ENCODE data around the gene ADAMTS9. TPM values are rescaled to one million over a fixed set of nuclear protein-coding genes. Genes with fewer than 3 reads are reported as not detected.

The ADAMTS9 gene
- polyA plus RNA-seq, 1 donor from 2014 or later, result 0.32 TPM

DNA sequence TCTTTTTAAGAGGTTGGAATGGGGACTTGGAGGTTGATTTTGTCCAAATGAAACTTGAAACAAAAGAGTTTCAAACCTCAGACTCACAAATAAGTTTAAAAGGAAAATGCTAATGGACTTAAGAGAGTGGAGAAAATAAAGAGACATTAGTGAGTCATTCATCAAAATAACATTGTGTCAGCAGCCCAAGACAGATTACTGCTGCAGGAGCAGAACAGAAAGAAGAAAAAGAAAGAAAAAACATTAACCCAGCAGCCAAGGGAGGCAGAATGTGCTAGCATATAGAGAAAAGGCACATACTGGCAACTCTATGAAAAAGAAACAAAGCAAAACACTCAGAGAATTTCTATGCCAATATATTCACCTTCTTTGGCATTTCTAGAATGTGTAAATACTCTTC, 42.6 kb downstream of the ADAMTS9 start:
- H2AFZ ChIP-seq (ENCODE audit: low read depth, low read length), result no peak overlapping the region
- H3F3A ChIP-seq (ENCODE audit: insufficient read depth, low read length, poor library complexity, severe bottlenecking), result no peaks in the 10 kb centered on the region
- no peaks in the 10 kb centered on the region for H3K36me3 ChIP-seq (ENCODE audit: insufficient read depth, low read length)
- no peaks in the 10 kb centered on the region for H3K79me2 ChIP-seq (replicated peaks; ENCODE audit: insufficient read depth, low read length)
- no peaks in the 10 kb centered on the region for H4K20me1 ChIP-seq (ENCODE audit: insufficient read depth)
- TF ChIP-seq EP300 (conservative IDR thresholded peaks at IDR 0.05; ENCODE audit: poor library complexity, severe bottlenecking) (no peak), EZH2 (IDR thresholded peaks at IDR 0.05; ENCODE audit: borderline replicate concordance, insufficient read depth, low read length, poor library complexity, severe bottlenecking) (no peak), TAF1 (IDR thresholded peaks at IDR 0.05; ENCODE audit: low read depth) (no peak), CTCF (IDR thresholded peaks at IDR 0.05; ENCODE audit: poor library complexity, severe bottlenecking) (no peak), MXI1 (conservative IDR thresholded peaks at IDR 0.05; ENCODE audit: poor library complexity, severe bottlenecking) (no peak)
- H3K27me3 ChIP-seq (ENCODE audit: insufficient read depth, low read depth, low read length), result no peaks in the 10 kb centered on the region
- H3K27ac ChIP-seq (ENCODE audit: low read length), result no peak overlapping the region
- no peak overlapping the region for H3K4me3 ChIP-seq (ENCODE audit: low read length)
- H3K9ac ChIP-seq (ENCODE audit: low read length), result no peak overlapping the region
- H3K9me2 ChIP-seq (ENCODE audit: insufficient read depth, low read length), result no peaks in the 10 kb centered on the region
- no peak overlapping the region for H3K4me2 ChIP-seq (ENCODE audit: low read length)
- H3K9me3 ChIP-seq (ENCODE audit: low read length), result no peaks in the 10 kb centered on the region

DNA sequence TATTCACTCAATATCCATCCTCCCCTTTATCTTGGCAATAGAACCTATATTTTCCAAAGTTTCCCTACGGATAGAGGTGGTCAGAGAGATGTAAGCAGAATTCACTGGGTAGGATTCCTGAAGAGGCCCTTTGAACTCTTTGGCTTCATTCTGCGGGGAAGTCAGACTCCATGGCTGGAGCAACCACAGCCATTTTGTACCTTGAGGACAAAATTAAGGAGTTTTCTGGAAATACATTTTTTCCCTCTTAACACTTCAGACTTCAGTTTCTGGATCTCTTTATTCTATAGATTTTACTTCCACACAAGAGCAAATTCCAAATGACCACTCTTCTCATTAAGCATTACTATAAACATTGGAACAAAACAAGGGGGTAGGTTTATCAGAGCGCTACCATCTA, 43.3 kb downstream of the ADAMTS9 start:
- H3K9me2 ChIP-seq (ENCODE audit: insufficient read depth, low read length), result no peaks in the 10 kb centered on the region
- H3K4me2 ChIP-seq (ENCODE audit: low read length), result no peak overlapping the region
- no peak overlapping the region for H3K4me3 ChIP-seq (ENCODE audit: low read length)
- no peak overlapping the region for H3K9ac ChIP-seq (ENCODE audit: low read length)
- H3K27ac ChIP-seq (ENCODE audit: low read length), result no peak overlapping the region
- no peaks in the 10 kb centered on the region for H4K20me1 ChIP-seq (ENCODE audit: insufficient read depth)
- H3K36me3 ChIP-seq (ENCODE audit: insufficient read depth, low read length), result no peaks in the 10 kb centered on the region
- H2AFZ ChIP-seq (ENCODE audit: low read depth, low read length), result no peak overlapping the region
- no peaks in the 10 kb centered on the region for H3K79me2 ChIP-seq (replicated peaks; ENCODE audit: insufficient read depth, low read length)
- no peaks in the 10 kb centered on the region for H3K27me3 ChIP-seq (ENCODE audit: insufficient read depth, low read depth, low read length)
- no peaks in the 10 kb centered on the region for H3F3A ChIP-seq (ENCODE audit: insufficient read depth, low read length, poor library complexity, severe bottlenecking)
- TF ChIP-seq, protein P1, sequence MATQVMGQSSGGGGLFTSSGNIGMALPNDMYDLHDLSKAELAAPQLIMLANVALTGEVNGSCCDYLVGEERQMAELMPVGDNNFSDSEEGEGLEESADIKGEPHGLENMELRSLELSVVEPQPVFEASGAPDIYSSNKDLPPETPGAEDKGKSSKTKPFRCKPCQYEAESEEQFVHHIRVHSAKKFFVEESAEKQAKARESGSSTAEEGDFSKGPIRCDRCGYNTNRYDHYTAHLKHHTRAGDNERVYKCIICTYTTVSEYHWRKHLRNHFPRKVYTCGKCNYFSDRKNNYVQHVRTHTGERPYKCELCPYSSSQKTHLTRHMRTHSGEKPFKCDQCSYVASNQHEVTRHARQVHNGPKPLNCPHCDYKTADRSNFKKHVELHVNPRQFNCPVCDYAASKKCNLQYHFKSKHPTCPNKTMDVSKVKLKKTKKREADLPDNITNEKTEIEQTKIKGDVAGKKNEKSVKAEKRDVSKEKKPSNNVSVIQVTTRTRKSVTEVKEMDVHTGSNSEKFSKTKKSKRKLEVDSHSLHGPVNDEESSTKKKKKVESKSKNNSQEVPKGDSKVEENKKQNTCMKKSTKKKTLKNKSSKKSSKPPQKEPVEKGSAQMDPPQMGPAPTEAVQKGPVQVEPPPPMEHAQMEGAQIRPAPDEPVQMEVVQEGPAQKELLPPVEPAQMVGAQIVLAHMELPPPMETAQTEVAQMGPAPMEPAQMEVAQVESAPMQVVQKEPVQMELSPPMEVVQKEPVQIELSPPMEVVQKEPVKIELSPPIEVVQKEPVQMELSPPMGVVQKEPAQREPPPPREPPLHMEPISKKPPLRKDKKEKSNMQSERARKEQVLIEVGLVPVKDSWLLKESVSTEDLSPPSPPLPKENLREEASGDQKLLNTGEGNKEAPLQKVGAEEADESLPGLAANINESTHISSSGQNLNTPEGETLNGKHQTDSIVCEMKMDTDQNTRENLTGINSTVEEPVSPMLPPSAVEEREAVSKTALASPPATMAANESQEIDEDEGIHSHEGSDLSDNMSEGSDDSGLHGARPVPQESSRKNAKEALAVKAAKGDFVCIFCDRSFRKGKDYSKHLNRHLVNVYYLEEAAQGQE (IDR thresholded peaks at IDR 0.05; ENCODE audit: borderline replicate concordance), result no peak
- no peak for TF ChIP-seq RAD21 (conservative IDR thresholded peaks at IDR 0.05)
- TF ChIP-seq MXI1 (conservative IDR thresholded peaks at IDR 0.05; ENCODE audit: poor library complexity, severe bottlenecking), result no peak
- no peak for TF ChIP-seq EZH2 (IDR thresholded peaks at IDR 0.05; ENCODE audit: borderline replicate concordance, insufficient read depth, low read length, poor library complexity, severe bottlenecking)
- TF ChIP-seq CTCF (IDR thresholded peaks at IDR 0.05; ENCODE audit: poor library complexity, severe bottlenecking), result no peak
- H3K9me3 ChIP-seq (ENCODE audit: low read length), result no peaks in the 10 kb centered on the region
